HCT116 (cell line): Measurements from ENCODE around the gene TMEM52.

Source experiments
- CBX3 ChIP-seq: IDR thresholded peaks from 2 replicates; pipeline ENCODE4 v1.6.1; 2012; ENCODE audit warnings: low read depth
- CEBPB ChIP-seq: IDR thresholded peaks from 2 replicates; pipeline ENCODE4 v1.6.1; 2012; ENCODE audit warnings: low read depth
- EGR1 ChIP-seq: IDR thresholded peaks from 2 replicates; pipeline ENCODE4 v1.6.1; 2012; ENCODE audit warnings: low read depth
- EZH2 ChIP-seq: fragments of 200-600 bp; sonication (generic); IDR thresholded peaks from 2 replicates; pipeline ENCODE4 v1.6.1; 2017; ENCODE audit warnings: antibody characterized with exemption, mixed run types
- EZH2phosphoT487 ChIP-seq: fragments of 200-600 bp; IDR thresholded peaks from 2 replicates; pipeline ENCODE4 v1.6.1; 2018; ENCODE audit warnings: antibody characterized with exemption, borderline replicate concordance
- POLR2A ChIP-seq: IDR thresholded peaks from 2 replicates; pipeline ENCODE4 v1.7.0; 2011; ENCODE audit warnings: borderline replicate concordance; ENCODE audit not compliant: insufficient read depth, insufficient read length; ENCODE audit errors: extremely low read depth
- POLR2AphosphoS5 ChIP-seq: IDR thresholded peaks from 2 replicates; pipeline ENCODE4 v1.6.1; 2011; ENCODE audit warnings: mild to moderate bottlenecking, low read depth, low read length, moderate library complexity
- ZFX ChIP-seq: fragments of 450-650 bp; IDR thresholded peaks from 2 replicates; pipeline ENCODE4 v1.6.1; 2017
- ZNF274 ChIP-seq: fragments of 200-500 bp; sonication (Bioruptor generic); IDR thresholded peaks from 2 replicates; pipeline ENCODE4 v1.6.1; 2014; ENCODE audit warnings: mild to moderate bottlenecking, low read depth, low read length, inconsistent platforms
- TF ChIP-seq, protein P1 (sequence below), 3 experiments: fragments of 200-600 bp in 1 of 3; sonication (generic) in 1 of 3; IDR thresholded peaks in 2 of 3; conservative IDR thresholded peaks in 1 of 3; 2 replicates each; pipeline ENCODE4 v1.5.1; 2012 to 2017; ENCODE audit warnings: low read depth in 2 of 3, low read length in 2 of 3, antibody characterized with exemption in 1 of 3, borderline replicate concordance in 1 of 3, control low read depth in 1 of 3, mild to moderate bottlenecking in 1 of 3, mixed read lengths in 1 of 3, mixed run types in 1 of 3, moderate library complexity in 1 of 3; ENCODE audit not compliant: insufficient read depth in 1 of 3
- TF ChIP-seq, protein P2 (sequence below): IDR thresholded peaks from 2 replicates; pipeline ENCODE4 v1.6.1; 2012; ENCODE audit warnings: low read depth

DNA sequence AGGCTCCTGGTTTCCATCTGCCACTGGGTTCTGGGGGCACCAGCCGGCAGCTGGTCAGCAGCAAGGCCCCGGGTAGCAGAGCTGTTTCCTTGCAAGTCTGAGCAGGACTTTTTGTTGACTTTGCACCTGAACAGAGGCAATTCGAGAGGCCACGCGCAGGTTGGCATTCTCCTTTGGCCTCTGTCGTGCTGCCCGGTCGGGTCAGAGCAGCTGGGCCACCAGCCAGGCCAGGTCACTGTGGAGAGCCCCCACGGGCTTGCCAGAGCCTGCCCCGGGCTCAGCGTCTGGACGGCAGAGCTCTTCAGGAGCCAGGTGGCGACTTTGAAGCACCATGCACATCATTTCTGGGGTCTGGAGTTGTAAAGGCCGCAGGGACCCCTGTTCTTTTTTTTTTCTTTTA, 28.4 kb upstream of the TMEM52 start:
- TF ChIP-seq, protein P1, sequence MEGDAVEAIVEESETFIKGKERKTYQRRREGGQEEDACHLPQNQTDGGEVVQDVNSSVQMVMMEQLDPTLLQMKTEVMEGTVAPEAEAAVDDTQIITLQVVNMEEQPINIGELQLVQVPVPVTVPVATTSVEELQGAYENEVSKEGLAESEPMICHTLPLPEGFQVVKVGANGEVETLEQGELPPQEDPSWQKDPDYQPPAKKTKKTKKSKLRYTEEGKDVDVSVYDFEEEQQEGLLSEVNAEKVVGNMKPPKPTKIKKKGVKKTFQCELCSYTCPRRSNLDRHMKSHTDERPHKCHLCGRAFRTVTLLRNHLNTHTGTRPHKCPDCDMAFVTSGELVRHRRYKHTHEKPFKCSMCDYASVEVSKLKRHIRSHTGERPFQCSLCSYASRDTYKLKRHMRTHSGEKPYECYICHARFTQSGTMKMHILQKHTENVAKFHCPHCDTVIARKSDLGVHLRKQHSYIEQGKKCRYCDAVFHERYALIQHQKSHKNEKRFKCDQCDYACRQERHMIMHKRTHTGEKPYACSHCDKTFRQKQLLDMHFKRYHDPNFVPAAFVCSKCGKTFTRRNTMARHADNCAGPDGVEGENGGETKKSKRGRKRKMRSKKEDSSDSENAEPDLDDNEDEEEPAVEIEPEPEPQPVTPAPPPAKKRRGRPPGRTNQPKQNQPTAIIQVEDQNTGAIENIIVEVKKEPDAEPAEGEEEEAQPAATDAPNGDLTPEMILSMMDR (IDR thresholded peaks at IDR 0.05 in 2 of 3, conservative IDR thresholded peaks at IDR 0.05 in 1 of 3; ENCODE audit: borderline replicate concordance in 1 of 3, insufficient read depth in 1 of 3, low read depth in 2 of 3, low read length in 2 of 3) = no peak
- no peak for TF ChIP-seq CBX3
- TF ChIP-seq ZNF274 = no peak
- TF ChIP-seq EZH2phosphoT487 = no peak
- TF ChIP-seq, protein P2, sequence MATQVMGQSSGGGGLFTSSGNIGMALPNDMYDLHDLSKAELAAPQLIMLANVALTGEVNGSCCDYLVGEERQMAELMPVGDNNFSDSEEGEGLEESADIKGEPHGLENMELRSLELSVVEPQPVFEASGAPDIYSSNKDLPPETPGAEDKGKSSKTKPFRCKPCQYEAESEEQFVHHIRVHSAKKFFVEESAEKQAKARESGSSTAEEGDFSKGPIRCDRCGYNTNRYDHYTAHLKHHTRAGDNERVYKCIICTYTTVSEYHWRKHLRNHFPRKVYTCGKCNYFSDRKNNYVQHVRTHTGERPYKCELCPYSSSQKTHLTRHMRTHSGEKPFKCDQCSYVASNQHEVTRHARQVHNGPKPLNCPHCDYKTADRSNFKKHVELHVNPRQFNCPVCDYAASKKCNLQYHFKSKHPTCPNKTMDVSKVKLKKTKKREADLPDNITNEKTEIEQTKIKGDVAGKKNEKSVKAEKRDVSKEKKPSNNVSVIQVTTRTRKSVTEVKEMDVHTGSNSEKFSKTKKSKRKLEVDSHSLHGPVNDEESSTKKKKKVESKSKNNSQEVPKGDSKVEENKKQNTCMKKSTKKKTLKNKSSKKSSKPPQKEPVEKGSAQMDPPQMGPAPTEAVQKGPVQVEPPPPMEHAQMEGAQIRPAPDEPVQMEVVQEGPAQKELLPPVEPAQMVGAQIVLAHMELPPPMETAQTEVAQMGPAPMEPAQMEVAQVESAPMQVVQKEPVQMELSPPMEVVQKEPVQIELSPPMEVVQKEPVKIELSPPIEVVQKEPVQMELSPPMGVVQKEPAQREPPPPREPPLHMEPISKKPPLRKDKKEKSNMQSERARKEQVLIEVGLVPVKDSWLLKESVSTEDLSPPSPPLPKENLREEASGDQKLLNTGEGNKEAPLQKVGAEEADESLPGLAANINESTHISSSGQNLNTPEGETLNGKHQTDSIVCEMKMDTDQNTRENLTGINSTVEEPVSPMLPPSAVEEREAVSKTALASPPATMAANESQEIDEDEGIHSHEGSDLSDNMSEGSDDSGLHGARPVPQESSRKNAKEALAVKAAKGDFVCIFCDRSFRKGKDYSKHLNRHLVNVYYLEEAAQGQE = no peak
- no peak for TF ChIP-seq CEBPB
- no peak for TF ChIP-seq POLR2AphosphoS5
- no peak for TF ChIP-seq POLR2A
- no peak for TF ChIP-seq EZH2
- TF ChIP-seq ZFX = no peak
- TF ChIP-seq EGR1 = no peak
